ENCODE measurements around the gene COL6A5. TPM values are rescaled to one million over a fixed set of nuclear protein-coding genes. Genes with fewer than 3 reads are reported as not detected.
A peak's percentile ranks its signal among the peaks of the same experiment; 100 is the strongest.
"Not testable (repeated sequence)": the region's sequence is repeated elsewhere in the genome, so short reads cannot be mapped to it uniquely, and the experiment has no call there.

Gene COL6A5
- total RNA-seq, 1 experiment from 2014 or later: not detected

GRCh38 chr3:130341388-130341787 lies 4.1 kb upstream of the COL6A5 start:
- Histone ChIP-seq H3K27me3 (ENCODE audit: low read length) (peaks cover 22% of the 10 kb centered on the region), H3K27ac (ENCODE audit: low read length) (no peak overlapping the region), H3F3A (ENCODE audit: low read length, unreplicated experiment) (no peaks in the 10 kb centered on the region), H3K4me2 (ENCODE audit: low read length) (no peak overlapping the region), H3K9ac (ENCODE audit: low read length) (no peak overlapping the region), H4K20me1 (ENCODE audit: low read length) (no peaks in the 10 kb centered on the region), H3K9me2 (replicated peaks; ENCODE audit: low read length) (no peaks in the 10 kb centered on the region), H3K4me1 (ENCODE audit: insufficient read depth, low read length) (no peaks in the 10 kb centered on the region), H3K36me3 (ENCODE audit: low read depth, low read length) (no peaks in the 10 kb centered on the region), H3K4me3 (ENCODE audit: low read length) (no peak overlapping the region), H3K9me3 (ENCODE audit: low read length) (no peaks in the 10 kb centered on the region), H3K79me2 (ENCODE audit: low read length) (no peaks in the 10 kb centered on the region), H2AFZ (ENCODE audit: low read length) (no peak overlapping the region)
- no peak for TF ChIP-seq CTCF (conservative IDR thresholded peaks at IDR 0.05; ENCODE audit: low read depth, low read length)
- no peak for TF ChIP-seq EZH2phosphoT487 (IDR thresholded peaks at IDR 0.05; ENCODE audit: borderline replicate concordance, low read length)
- POLR2A ChIA-PET (ENCODE audit: unreplicated experiment): no interaction called here
- CTCF ChIA-PET: no interaction called here
- ATAC-seq: no peak
- DNase-seq: peak; percentile 3
- intact Hi-C loops (cut with micrococcal nuclease): no loop called here
- no TSS peak for BruUV-seq (replicated peaks)

- Histone ChIP-seq H3K4me3 (ENCODE audit: low read length) (no peak overlapping the region), H3K36me3 (ENCODE audit: low read depth, low read length) (no peaks in the 10 kb centered on the region), H4K20me1 (ENCODE audit: low read length) (no peaks in the 10 kb centered on the region), H3K9ac (ENCODE audit: low read length) (no peak overlapping the region), H3F3A (ENCODE audit: low read length, unreplicated experiment) (no peaks in the 10 kb centered on the region), H3K79me2 (ENCODE audit: low read length) (no peaks in the 10 kb centered on the region), H3K9me3 (ENCODE audit: low read length) (no peaks in the 10 kb centered on the region), H3K27me3 (ENCODE audit: low read length) (peaks cover 27% of the 10 kb centered on the region), H3K27ac (ENCODE audit: low read length) (no peak overlapping the region), H3K4me1 (ENCODE audit: insufficient read depth, low read length) (no peaks in the 10 kb centered on the region), H3K9me2 (replicated peaks; ENCODE audit: low read length) (no peaks in the 10 kb centered on the region), H3K4me2 (ENCODE audit: low read length) (no peak overlapping the region), H2AFZ (ENCODE audit: low read length) (no peak overlapping the region)
- CTCF ChIA-PET: no interaction called here
- intact Hi-C loops (cut with micrococcal nuclease): no loop called here
- POLR2A ChIA-PET (ENCODE audit: unreplicated experiment): no interaction called here
- TF ChIP-seq EZH2phosphoT487 (IDR thresholded peaks at IDR 0.05; ENCODE audit: borderline replicate concordance, low read length): no peak
- TF ChIP-seq CTCF (conservative IDR thresholded peaks at IDR 0.05; ENCODE audit: low read depth, low read length): no peak
- no peak for ATAC-seq
- no peak for DNase-seq
- BruUV-seq (replicated peaks): no TSS peak
Observed at GRCh38 chr3:130341882-130342281, 3.6 kb upstream of the COL6A5 start.

DNA sequence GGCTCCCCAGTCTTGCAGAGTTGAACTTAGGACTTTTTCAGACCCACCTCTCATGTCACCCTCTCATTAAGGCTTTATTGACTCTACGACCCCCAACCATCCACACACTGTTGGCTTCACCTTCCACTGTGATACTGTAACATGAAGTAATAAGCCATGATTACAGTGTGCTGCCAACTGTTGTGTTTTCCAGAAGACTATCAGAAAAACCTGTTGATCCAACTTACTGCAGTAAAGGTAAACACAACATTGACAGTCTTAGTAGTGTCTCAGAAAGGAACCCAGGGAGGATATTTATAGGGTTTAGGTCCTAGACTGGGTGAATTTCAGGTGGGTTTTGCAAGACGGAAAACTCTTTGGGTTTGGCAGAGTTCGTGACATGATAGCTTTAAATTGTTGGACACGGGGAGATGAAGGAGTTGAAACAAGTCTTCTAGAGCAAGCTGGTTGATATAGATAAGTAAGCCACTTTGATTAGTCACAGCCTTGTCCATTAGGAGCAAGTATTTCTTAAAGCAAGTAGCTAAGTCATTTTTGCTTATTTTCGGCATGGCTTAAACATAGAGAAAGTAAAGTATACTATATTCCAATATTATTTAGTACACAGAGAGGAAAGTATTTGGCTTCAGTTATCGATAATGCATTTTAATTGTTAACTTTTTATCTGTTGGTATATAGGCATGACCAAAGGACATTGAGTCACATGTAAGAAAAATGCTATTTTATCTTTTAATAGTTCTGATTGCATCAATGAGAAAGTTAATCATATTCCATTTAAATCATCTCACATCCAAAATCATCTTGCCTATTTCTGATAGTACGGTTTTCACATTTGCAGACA lies 2.4 kb upstream of the COL6A5 start:
- Histone ChIP-seq H3K36me3 (ENCODE audit: low read depth, low read length) (no peaks in the 10 kb centered on the region), H2AFZ (ENCODE audit: low read length) (no peak overlapping the region), H3K4me1 (ENCODE audit: insufficient read depth, low read length) (no peaks in the 10 kb centered on the region), H4K20me1 (ENCODE audit: low read length) (no peaks in the 10 kb centered on the region), H3K4me3 (ENCODE audit: low read length) (no peak overlapping the region), H3K4me2 (ENCODE audit: low read length) (no peak overlapping the region), H3K9ac (ENCODE audit: low read length) (no peak overlapping the region), H3K79me2 (ENCODE audit: low read length) (no peaks in the 10 kb centered on the region), H3K9me3 (ENCODE audit: low read length) (no peaks in the 10 kb centered on the region), H3K9me2 (replicated peaks; ENCODE audit: low read length) (no peaks in the 10 kb centered on the region), H3F3A (ENCODE audit: low read length, unreplicated experiment) (no peaks in the 10 kb centered on the region), H3K27ac (ENCODE audit: low read length) (no peak overlapping the region), H3K27me3 (ENCODE audit: low read length) (peaks cover 27% of the 10 kb centered on the region)
- DNase-seq (no peak), ATAC-seq (no peak)
- intact Hi-C loops (cut with micrococcal nuclease): no loop called here
- TF ChIP-seq EZH2 (IDR thresholded peaks at IDR 0.05; ENCODE audit: low read length, unreplicated experiment) (no peak), CTCF (conservative IDR thresholded peaks at IDR 0.05; ENCODE audit: low read depth, low read length) (no peak), EZH2phosphoT487 (IDR thresholded peaks at IDR 0.05; ENCODE audit: borderline replicate concordance, low read length) (no peak)
- POLR2A ChIA-PET (ENCODE audit: unreplicated experiment): no interaction called here
- CTCF ChIA-PET: no interaction called here
- BruUV-seq (replicated peaks): no TSS peak

- intact Hi-C loops (cut with micrococcal nuclease); H3K9me2 ChIP-seq (replicated peaks; ENCODE audit: low read length); H3K79me2 ChIP-seq (ENCODE audit: low read length); BruUV-seq (replicated peaks); H3K9me3 ChIP-seq (ENCODE audit: low read length); H3K9ac ChIP-seq (ENCODE audit: low read length); H3K4me3 ChIP-seq (ENCODE audit: low read length); H2AFZ ChIP-seq (ENCODE audit: low read length); ATAC-seq; H3K36me3 ChIP-seq (ENCODE audit: low read depth, low read length); POLR2A ChIA-PET (ENCODE audit: unreplicated experiment); H3K4me1 ChIP-seq (ENCODE audit: insufficient read depth, low read length); DNase-seq; H4K20me1 ChIP-seq (ENCODE audit: low read length); H3F3A ChIP-seq (ENCODE audit: low read length, unreplicated experiment); H3K27ac ChIP-seq (ENCODE audit: low read length); H3K4me2 ChIP-seq (ENCODE audit: low read length); CTCF ChIA-PET: not testable (repeated sequence)
- H3K27me3 ChIP-seq (ENCODE audit: low read length): peaks cover 30% of the 10 kb centered on the region
Observed at GRCh38 chr3:130348258-130348657, 2.8 kb downstream of the COL6A5 start.

All from PC-3 (cell line).